Peyer's patch (tissue), 4 donors: Measurements from ENCODE around the gene POGZ.

Experiments
- POLR2A ChIP-seq, 2 donors: fragments of 450-650 bp; IDR thresholded peaks; one replicate each; pipeline ENCODE4 v1.5.1; 2017; ENCODE audit warnings: antibody characterized with exemption in 2 of 2, mild to moderate bottlenecking in 2 of 2, moderate library complexity in 2 of 2
- TF ChIP-seq, protein P1 (sequence below), 6 experiments: fragments of 450-650 bp in 4 of 6; fragments of 200-600 bp in 2 of 6; sonication (generic) in 1 of 6; IDR thresholded peaks; one replicate each; pipeline ENCODE4 v1.5.1; 2017 to 2019; ENCODE audit warnings: antibody characterized with exemption in 6 of 6, mild to moderate bottlenecking in 3 of 6, moderate library complexity in 1 of 6

DNA sequence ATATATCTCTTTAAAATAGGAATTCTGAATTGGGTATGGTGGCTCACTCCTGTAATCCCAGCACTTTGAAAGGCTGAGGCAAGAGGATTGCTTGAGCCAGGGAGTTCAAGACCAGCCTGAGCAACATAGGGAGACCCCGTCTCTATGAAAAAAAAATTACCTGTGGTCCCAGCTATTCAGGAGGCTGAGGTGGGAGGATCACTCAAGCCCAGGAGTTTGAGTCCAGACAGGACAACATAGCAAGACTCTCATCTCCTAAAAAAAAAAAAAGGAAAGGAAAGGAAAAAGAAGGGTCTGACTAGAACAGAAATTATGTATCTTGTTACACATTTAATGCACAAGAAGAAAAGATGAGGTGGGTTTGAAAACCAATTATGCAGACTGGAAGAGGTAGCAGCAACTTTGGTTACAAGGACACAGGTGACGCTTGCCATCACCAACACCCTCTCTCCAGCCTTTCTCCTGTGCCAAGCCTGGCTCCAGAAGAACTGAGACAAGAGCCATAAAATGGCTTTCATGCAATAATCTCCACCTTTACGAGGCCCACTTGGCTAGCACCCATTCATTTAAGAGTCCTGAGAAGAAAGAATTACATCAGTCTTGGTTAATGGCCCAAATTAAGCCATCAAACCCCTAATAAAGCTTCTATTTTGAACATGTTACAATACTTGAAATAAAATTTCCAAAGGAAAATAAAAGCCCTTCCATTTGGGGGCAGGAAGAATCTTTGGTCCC is 82.0 kb downstream of the POGZ start:
- TF ChIP-seq, protein P1, sequence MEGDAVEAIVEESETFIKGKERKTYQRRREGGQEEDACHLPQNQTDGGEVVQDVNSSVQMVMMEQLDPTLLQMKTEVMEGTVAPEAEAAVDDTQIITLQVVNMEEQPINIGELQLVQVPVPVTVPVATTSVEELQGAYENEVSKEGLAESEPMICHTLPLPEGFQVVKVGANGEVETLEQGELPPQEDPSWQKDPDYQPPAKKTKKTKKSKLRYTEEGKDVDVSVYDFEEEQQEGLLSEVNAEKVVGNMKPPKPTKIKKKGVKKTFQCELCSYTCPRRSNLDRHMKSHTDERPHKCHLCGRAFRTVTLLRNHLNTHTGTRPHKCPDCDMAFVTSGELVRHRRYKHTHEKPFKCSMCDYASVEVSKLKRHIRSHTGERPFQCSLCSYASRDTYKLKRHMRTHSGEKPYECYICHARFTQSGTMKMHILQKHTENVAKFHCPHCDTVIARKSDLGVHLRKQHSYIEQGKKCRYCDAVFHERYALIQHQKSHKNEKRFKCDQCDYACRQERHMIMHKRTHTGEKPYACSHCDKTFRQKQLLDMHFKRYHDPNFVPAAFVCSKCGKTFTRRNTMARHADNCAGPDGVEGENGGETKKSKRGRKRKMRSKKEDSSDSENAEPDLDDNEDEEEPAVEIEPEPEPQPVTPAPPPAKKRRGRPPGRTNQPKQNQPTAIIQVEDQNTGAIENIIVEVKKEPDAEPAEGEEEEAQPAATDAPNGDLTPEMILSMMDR (IDR thresholded peaks at IDR 0.05), result no peak
- TF ChIP-seq POLR2A (IDR thresholded peaks at IDR 0.05), result no peak
